G401 (cell line): ENCODE data around the gene APOL6. TPM values are rescaled to one million over a fixed set of nuclear protein-coding genes. Genes with fewer than 3 reads are reported as not detected.
"Not testable (repeated sequence)": the region's sequence is repeated elsewhere in the genome, so short reads cannot be mapped to it uniquely, and the experiment has no call there.

ENCODE experiments used
- DNase-seq: peaks from one replicate; pipeline ENCODE4 v3.0.0-alpha.2; 2015; ENCODE audit warnings: low spot score
- in situ Hi-C: cut with HindIII; loops from 2 replicates; pipeline ENCODE4 v1.10.0; 2016; ENCODE audit warnings: low sequenced_read_pairs, mixed read lengths
- total RNA-seq: library from RNA; depleted of rRNA; stranded (reverse); fragments of >200 nt; shearing (Covaris generic); gene quantifications from 2 replicates; pipeline ENCODE4 v1.2.3, GENCODE V29; 2014; rRNA removed

The APOL6 gene
- total RNA-seq, 1 experiment from 2014 or later, result 0.03 TPM

- DNase-seq, in situ Hi-C loops: not testable (repeated sequence)
Measured at GRCh38 chr22:35699852-35700251, 51.6 kb downstream of the APOL6 start.

- in situ Hi-C loops, result no loop called here
- no peak for DNase-seq
Measured at GRCh38 chr22:35703861-35704584, 55.8 kb downstream of the APOL6 start.

- no peak for DNase-seq
- in situ Hi-C loops, result no loop called here
Measured at GRCh38 chr22:35705141-35705540, 56.9 kb downstream of the APOL6 start.

- DNase-seq, result no peak
- in situ Hi-C loops, result no loop called here
Measured at GRCh38 chr22:35708453-35708852, 60.2 kb downstream of the APOL6 start.

GRCh38 chr22:35708917-35709316, 60.7 kb downstream of the APOL6 start:
- in situ Hi-C loops, result no loop called here
- DNase-seq, result no peak

- no peak for DNase-seq
- in situ Hi-C loops, result no loop called here
Measured at GRCh38 chr22:35711336-35711735, 63.1 kb downstream of the APOL6 start.

- no peak for DNase-seq
- in situ Hi-C loops, result no loop called here
Measured at GRCh38 chr22:35712672-35713071, 64.4 kb downstream of the APOL6 start.

GRCh38 chr22:35717572-35717971, 69.3 kb downstream of the APOL6 start, which contains the start of gene APOL5:
APOL5 (plus strand) TSS chr22:35717872; CDS start chr22:35717872, 0 bp downstream.
- in situ Hi-C loops, result no loop called here
- DNase-seq, result no peak

Other genes with a start within 250 kb of the APOL6 start
- gene MCM5, start 248.3 kb upstream of the APOL6 start, total RNA-seq, result 131 and 200 TPM in 2 replicates
- gene RASD2, start 107.6 kb upstream of the APOL6 start, total RNA-seq, result not detected in 2 replicates
- not detected in 2 replicates for gene MB, start 31.1 kb upstream of the APOL6 start, total RNA-seq
- not detected in 2 replicates for gene APOL5, start 69.4 kb downstream of the APOL6 start, total RNA-seq